Measurements from ENCODE around the gene LMO3.

DNA sequence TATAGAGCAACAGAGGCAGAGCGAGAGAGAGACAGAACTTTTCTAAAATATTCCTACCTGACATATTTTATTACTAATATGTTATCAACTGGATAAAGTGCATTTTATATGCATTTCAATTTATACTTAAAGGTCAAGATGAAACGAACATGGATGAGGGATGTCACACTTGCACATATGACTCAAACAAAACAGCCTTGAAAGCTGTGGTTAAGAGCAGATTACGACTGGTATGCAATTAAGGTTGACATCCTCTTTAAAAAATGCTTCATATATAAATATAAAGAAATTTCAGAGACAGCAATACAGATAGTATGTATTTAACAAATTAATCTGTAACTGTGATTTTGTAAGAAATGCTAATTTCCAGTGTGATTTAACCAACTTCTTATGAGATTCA, 52.5 kb downstream of the LMO3 start:
- TF ChIP-seq, protein P1, sequence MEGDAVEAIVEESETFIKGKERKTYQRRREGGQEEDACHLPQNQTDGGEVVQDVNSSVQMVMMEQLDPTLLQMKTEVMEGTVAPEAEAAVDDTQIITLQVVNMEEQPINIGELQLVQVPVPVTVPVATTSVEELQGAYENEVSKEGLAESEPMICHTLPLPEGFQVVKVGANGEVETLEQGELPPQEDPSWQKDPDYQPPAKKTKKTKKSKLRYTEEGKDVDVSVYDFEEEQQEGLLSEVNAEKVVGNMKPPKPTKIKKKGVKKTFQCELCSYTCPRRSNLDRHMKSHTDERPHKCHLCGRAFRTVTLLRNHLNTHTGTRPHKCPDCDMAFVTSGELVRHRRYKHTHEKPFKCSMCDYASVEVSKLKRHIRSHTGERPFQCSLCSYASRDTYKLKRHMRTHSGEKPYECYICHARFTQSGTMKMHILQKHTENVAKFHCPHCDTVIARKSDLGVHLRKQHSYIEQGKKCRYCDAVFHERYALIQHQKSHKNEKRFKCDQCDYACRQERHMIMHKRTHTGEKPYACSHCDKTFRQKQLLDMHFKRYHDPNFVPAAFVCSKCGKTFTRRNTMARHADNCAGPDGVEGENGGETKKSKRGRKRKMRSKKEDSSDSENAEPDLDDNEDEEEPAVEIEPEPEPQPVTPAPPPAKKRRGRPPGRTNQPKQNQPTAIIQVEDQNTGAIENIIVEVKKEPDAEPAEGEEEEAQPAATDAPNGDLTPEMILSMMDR (IDR thresholded peaks at IDR 0.05; ENCODE audit: insufficient read depth, low read depth, low read length): no peak
- no peak for TF ChIP-seq EZH2 (IDR thresholded peaks at IDR 0.05; ENCODE audit: insufficient read depth, low read length)

Measured in astrocyte (in vitro differentiated cells and primary cell).